ENCODE results near the gene INSYN2B. TPM values are rescaled to one million over a fixed set of nuclear protein-coding genes. Genes with fewer than 3 reads are reported as not detected.

Gene INSYN2B
- total RNA-seq, 4 donors from 2014 or later = not detected

GRCh38 chr5:169944922-169945680 lies 35.2 kb downstream of the INSYN2B start:
- no peak overlapping the region for H3K4me3 ChIP-seq
- H3K36me3 ChIP-seq = no peaks in the 10 kb centered on the region
- peaks cover 5% of the 10 kb centered on the region for H3K27me3 ChIP-seq
- ATAC-seq = no peak
- no peak for TF ChIP-seq POLR2A (IDR thresholded peaks at IDR 0.05)
- TF ChIP-seq CTCF (IDR thresholded peaks at IDR 0.05) = no peak
- no peak for TF ChIP-seq POLR2AphosphoS5 (IDR thresholded peaks at IDR 0.05)
- no peak for TF ChIP-seq EP300 (IDR thresholded peaks at IDR 0.05)
- no peaks in the 10 kb centered on the region for H3K4me1 ChIP-seq
- H3K9me3 ChIP-seq = no peaks in the 10 kb centered on the region
- WGBS, 2 donors (ENCODE audit: low coverage in 1 of 2) = 52 to 100% methylated on average over 2 to 7 of the region's 8 CpGs
- H3K27ac ChIP-seq = no peak overlapping the region

- Histone ChIP-seq H3K36me3 (no peaks in the 10 kb centered on the region), H3K27me3 (peaks cover 8% of the 10 kb centered on the region), H3K27ac (no peak overlapping the region), H3K4me1 (no peaks in the 10 kb centered on the region), H3K4me3 (no peak overlapping the region), H3K9me3 (no peaks in the 10 kb centered on the region)
- WGBS, 2 donors (ENCODE audit: low coverage in 1 of 2) = 79% methylated on average over 2 of the region's 6 CpGs; no CpG with 5 or more reads in 1 of the 2 donors
- ATAC-seq = no peak
- TF ChIP-seq POLR2AphosphoS5 (IDR thresholded peaks at IDR 0.05) = no peak
- no peak for TF ChIP-seq EP300 (IDR thresholded peaks at IDR 0.05)
- TF ChIP-seq POLR2A (IDR thresholded peaks at IDR 0.05) = no peak
- no peak for TF ChIP-seq CTCF (IDR thresholded peaks at IDR 0.05)
Measured at GRCh38 chr5:169944115-169944514, 36.2 kb downstream of the INSYN2B start.

DNA sequence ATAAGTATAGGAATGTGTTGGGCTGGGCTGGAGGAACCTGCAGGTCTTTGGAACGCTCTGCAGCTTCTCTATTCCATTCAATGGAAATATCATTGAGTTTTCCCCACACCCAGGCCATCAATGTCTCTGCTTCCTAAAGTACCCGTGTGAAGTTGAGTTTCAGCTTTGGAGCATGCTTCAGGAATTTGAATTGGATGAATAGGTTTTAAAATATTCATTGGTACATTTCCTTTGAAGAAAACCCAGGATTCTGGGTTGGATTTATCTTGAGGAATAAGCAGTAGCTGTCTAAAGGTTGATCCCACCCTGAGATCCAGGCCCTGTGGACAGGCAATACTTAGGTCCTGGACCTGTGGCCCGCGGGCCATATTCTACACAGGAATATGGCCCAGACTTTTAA lies 37.3 kb downstream of the INSYN2B start:
- TF ChIP-seq CTCF (IDR thresholded peaks at IDR 0.05) (no peak), POLR2A (IDR thresholded peaks at IDR 0.05) (no peak), POLR2AphosphoS5 (IDR thresholded peaks at IDR 0.05) (no peak), EP300 (IDR thresholded peaks at IDR 0.05) (no peak)
- Histone ChIP-seq H3K27me3 (peaks cover 8% of the 10 kb centered on the region), H3K4me3 (no peak overlapping the region), H3K9me3 (no peaks in the 10 kb centered on the region), H3K36me3 (no peaks in the 10 kb centered on the region), H3K4me1 (no peaks in the 10 kb centered on the region), H3K27ac (no peak overlapping the region)
- WGBS, 2 donors (ENCODE audit: low coverage in 1 of 2) = 79 to 88% methylated on average over 2 to 4 of the region's 4 CpGs
- no peak for ATAC-seq

- Histone ChIP-seq H3K27me3 (peaks cover 8% of the 10 kb centered on the region), H3K4me1 (no peaks in the 10 kb centered on the region), H3K36me3 (no peaks in the 10 kb centered on the region), H3K9me3 (no peaks in the 10 kb centered on the region), H3K4me3 (no peak overlapping the region), H3K27ac (no peak overlapping the region)
- 56 to 78% methylated on average over 1 of the region's 1 CpG for WGBS, 2 donors (ENCODE audit: low coverage in 1 of 2)
- TF ChIP-seq EP300 (IDR thresholded peaks at IDR 0.05) (no peak), POLR2AphosphoS5 (IDR thresholded peaks at IDR 0.05) (no peak), POLR2A (IDR thresholded peaks at IDR 0.05) (no peak), CTCF (IDR thresholded peaks at IDR 0.05) (no peak)
- ATAC-seq = no peak
Measured at GRCh38 chr5:169942181-169942580, 38.1 kb downstream of the INSYN2B start.

DNA sequence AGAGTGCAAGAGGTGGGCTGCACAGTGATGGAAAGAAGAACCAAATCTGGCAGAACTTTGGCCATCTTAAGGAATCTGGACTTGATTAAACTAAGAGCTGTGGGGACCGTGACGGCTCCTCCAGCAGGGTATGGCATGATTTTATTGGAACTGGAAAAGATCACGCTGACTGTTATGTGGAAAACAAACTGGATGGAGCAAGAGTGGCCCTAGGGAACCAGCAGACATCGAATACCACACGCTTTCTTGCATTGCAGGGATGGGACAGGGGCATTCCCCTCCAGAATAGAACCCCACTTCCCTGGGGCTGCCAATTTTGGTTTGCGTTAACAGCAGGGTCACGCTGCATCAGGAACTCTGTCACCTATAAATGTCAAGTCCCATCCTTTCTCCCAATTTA lies 38.8 kb downstream of the INSYN2B start:
- WGBS, 2 donors (ENCODE audit: low coverage in 1 of 2) = 91 to 97% methylated on average over 7 of the region's 7 CpGs
- ATAC-seq = no peak

More for the DNA sequence above, 38.8 kb downstream of the INSYN2B start:
- no peak overlapping the region for H3K4me3 ChIP-seq
- no peaks in the 10 kb centered on the region for H3K9me3 ChIP-seq
- H3K4me1 ChIP-seq = no peaks in the 10 kb centered on the region
- H3K36me3 ChIP-seq = no peaks in the 10 kb centered on the region
- H3K27ac ChIP-seq = no peak overlapping the region
- TF ChIP-seq POLR2AphosphoS5 (IDR thresholded peaks at IDR 0.05) (no peak), EP300 (IDR thresholded peaks at IDR 0.05) (no peak), CTCF (IDR thresholded peaks at IDR 0.05) (no peak), POLR2A (IDR thresholded peaks at IDR 0.05) (no peak)
- H3K27me3 ChIP-seq = peaks cover 8% of the 10 kb centered on the region

Measured in gastroesophageal sphincter (tissue), 4 donors.